GM12878 (cell line): ENCODE data around the gene DGLUCY. TPM values are rescaled to one million over a fixed set of nuclear protein-coding genes. Genes with fewer than 3 reads are reported as not detected.
A peak's percentile ranks its signal among the peaks of the same experiment; 100 is the strongest.
"Not testable (repeated sequence)": the region's sequence is repeated elsewhere in the genome, so short reads cannot be mapped to it uniquely, and the experiment has no call there.

Experiments
- ATAC-seq: fragments of 200-7000 bp; cut with Tn5 transposase; 3 replicates; pipeline ENCODE4 v1.9.1; 2020; ENCODE audit warnings: mild to moderate bottlenecking, moderate library complexity
- BruUV-seq: library from RNA; stranded (reverse); fragments of 400-500 nt; replicated peaks from 2 replicates; lab custom pipeline; 2021; lab: Mats Ljungman, UMichigan
- CTCF ChIA-PET: fragments of 300-600 bp; sonication (Branson Sonifier 250); formaldehyde crosslinking; extraction: SDS; loops from one replicate; lab custom pipeline; 2021; ENCODE audit warnings: inconsistent platforms; lab: Yijun Ruan, JAX
- POLR2A ChIA-PET: fragments of 350-600 bp; formaldehyde crosslinking; extraction: SDS; loops from one replicate; lab custom pipeline; 2021; ENCODE audit warnings: inconsistent platforms; lab: Charles Lee
- RAD21 ChIA-PET: fragments of 300-600 bp; sonication (Branson Sonifier 250); formaldehyde crosslinking; loops from one replicate; lab custom pipeline; 2023; ENCODE audit warnings: antibody characterized with exemption; ENCODE audit not compliant: unreplicated experiment; lab: Charles Lee
- SMC1A ChIA-PET: fragments of 300-600 bp; sonication (Branson Sonifier 250); formaldehyde crosslinking; loops from one replicate; lab custom pipeline; 2023; ENCODE audit not compliant: unreplicated experiment, uncharacterized antibody; lab: Charles Lee
- DNase-seq: peaks from one replicate; pipeline ENCODE4 v3.0.0-alpha.2; 2011; ENCODE audit warnings: low read depth, low spot score
- FAIRE-seq: peaks from 3 replicates; lab custom pipeline; 2011; peaks lifted over from hg19 to GRCh38; lab: Jason Lieb, UNC
- H2AFZ ChIP-seq: 2 replicates; pipeline ENCODE4 v1.6.0; 2011; ENCODE audit warnings: low read depth, low read length, control low read depth; ENCODE audit not compliant: control insufficient read depth
- H3K27ac ChIP-seq: 2 replicates; pipeline ENCODE4 v1.5.1; 2011; ENCODE audit warnings: control low read depth; ENCODE audit not compliant: control insufficient read depth, insufficient read depth
- H3K27me3 ChIP-seq, 2 experiments: replicated peaks in 1 of 2; 2 replicates each; pipeline versions ENCODE4 v1.6.0 to v1.6.1; 2011; ENCODE audit warnings: low read length in 1 of 2; ENCODE audit not compliant: control insufficient read depth in 2 of 2, insufficient read depth in 2 of 2
- H3K36me3 ChIP-seq, 2 experiments: 2 replicates each; pipeline ENCODE4 v1.5.1; 2011; ENCODE audit warnings: low read length in 1 of 2; ENCODE audit not compliant: control insufficient read depth in 2 of 2, insufficient read depth in 2 of 2
- H3K4me1 ChIP-seq: 2 replicates; pipeline ENCODE4 v1.6.1; 2011; ENCODE audit warnings: mild to moderate bottlenecking, low read length, moderate library complexity, mixed read lengths; ENCODE audit not compliant: control insufficient read depth, insufficient read depth
- H3K4me2 ChIP-seq: 2 replicates; pipeline ENCODE4 v1.6.0; 2011; ENCODE audit warnings: control low read depth; ENCODE audit not compliant: control insufficient read depth, insufficient read depth
- H3K4me3 ChIP-seq: fragments of 200-600 bp; sonication (generic); 2 replicates; pipeline ENCODE4 v1.5.1; 2016
- H3K79me2 ChIP-seq: 2 replicates; pipeline ENCODE4 v1.6.0; 2011; ENCODE audit warnings: low read length; ENCODE audit not compliant: control insufficient read depth, insufficient read depth
- H3K9ac ChIP-seq: 2 replicates; pipeline ENCODE4 v1.8.0; 2011; ENCODE audit warnings: low read length, control low read depth, mixed read lengths; ENCODE audit not compliant: control insufficient read depth, insufficient read depth
- H3K9me3 ChIP-seq: replicated peaks from 3 replicates; pipeline ENCODE4 v1.5.1; 2011; ENCODE audit warnings: mild to moderate bottlenecking, low read length; ENCODE audit not compliant: control insufficient read depth, insufficient read depth
- H4K20me1 ChIP-seq: 2 replicates; pipeline ENCODE4 v1.6.0; 2011; ENCODE audit not compliant: control insufficient read depth, insufficient read depth
- BCL3 ChIP-seq: IDR thresholded peaks from 2 replicates; pipeline ENCODE4 v1.6.1; 2011; ENCODE audit warnings: borderline replicate concordance, low read depth, mild to moderate bottlenecking, moderate library complexity, low read length; ENCODE audit not compliant: insufficient read depth, poor library complexity, severe bottlenecking
- CHD4 ChIP-seq: fragments of 200-600 bp; sonication (generic); IDR thresholded peaks from 2 replicates; pipeline ENCODE4 v1.6.1; 2016; ENCODE audit warnings: mild to moderate bottlenecking
- DPF2 ChIP-seq: fragments of 450-650 bp; IDR thresholded peaks from 2 replicates; pipeline ENCODE4 v1.6.1; 2017; ENCODE audit warnings: mild to moderate bottlenecking
- HCFC1 ChIP-seq: fragments of 150-350 bp; IDR thresholded peaks from 2 replicates; pipeline ENCODE4 v1.6.1; 2014; ENCODE audit warnings: low read length
- IRF3 ChIP-seq: fragments of 450-650 bp; IDR thresholded peaks from 2 replicates; pipeline ENCODE4 v1.6.1; 2014; ENCODE audit warnings: mild to moderate bottlenecking
- MLLT1 ChIP-seq: fragments of 450-650 bp; IDR thresholded peaks from 2 replicates; pipeline ENCODE4 v1.6.1; 2016; ENCODE audit warnings: mild to moderate bottlenecking
- MYC ChIP-seq: IDR thresholded peaks from 2 replicates; pipeline ENCODE4 v1.6.1; 2011; ENCODE audit warnings: mild to moderate bottlenecking, low read length, moderate library complexity, inconsistent platforms; ENCODE audit not compliant: insufficient read depth, insufficient replicate concordance, insufficient read length, severe bottlenecking
- PML ChIP-seq: IDR thresholded peaks from 2 replicates; pipeline ENCODE4 v1.6.1; 2012; ENCODE audit warnings: low read length, inconsistent platforms
- RB1 ChIP-seq: fragments of 450-650 bp; formaldehyde crosslinking; IDR thresholded peaks from 2 replicates; pipeline ENCODE4 v1.6.1; 2017; ENCODE audit warnings: mild to moderate bottlenecking, borderline replicate concordance
- SMAD5 ChIP-seq: IDR thresholded peaks from 2 replicates; pipeline ENCODE4 v1.6.1; 2016; ENCODE audit warnings: antibody characterized with exemption, low read depth
- WGBS: methylation state at CpG from one replicate; pipeline ENCODE4 v1.1.6; 2016; ENCODE audit warnings: low lambda C conversion rate; ENCODE audit not compliant: insufficient replicate concordance, insufficient coverage; ENCODE audit errors: missing lambda C conversion rate; 5-methylcytosine and 5-hydroxymethylcytosine counted together
- in situ Hi-C: fragments of 300-500 bp; cut with MboI; formaldehyde crosslinking; loops from 9 replicates; pipeline ENCODE4 v1.14.3; 2018; ENCODE audit warnings: mixed read lengths
- intact Hi-C: fragments of 100-400 bp; cut with micrococcal nuclease; formaldehyde crosslinking; loops from one replicate; pipeline ENCODE4 v1.14.2; 2022; ENCODE audit not compliant: unreplicated experiment
- polyA plus RNA-seq, 11 experiments: library from polyadenylated mRNA; depleted of rRNA in 4 of 11; unstranded in 6 of 11; stranded (reverse) in 5 of 11; fragments of >200 nt; fragmentation: Nextera tagmentation in 4 of 11; fragmentation: Illumina TruSeq in 1 of 11; extraction: Ambion mirVana in 4 of 11; extraction: Trizol in 1 of 11; gene quantifications; 1 replicate in 1 of 11; 2 replicates in 10 of 11; pipeline versions ENCODE4 v1.2.1 to v1.2.3, GENCODE V29; 2011 to 2016; ENCODE audit warnings: inconsistent platforms in 2 of 11, missing spikeins in 2 of 11, low read depth in 1 of 11
- total RNA-seq, 4 experiments: library from RNA; depleted of rRNA in 3 of 4; stranded (reverse); fragments of >200 nt in 3 of 4; fragmentation: Illumina TruSeq in 1 of 4; extraction: Trizol in 1 of 4; gene quantifications; 2 replicates each; pipeline versions ENCODE4 v1.2.1 to v1.2.3, GENCODE V29; 2013 to 2021

DGLUCY gene
- total and polyA plus RNA-seq, 10 of the 15 experiments (the other 5 are each of a cell fraction or from before 2014, with no cell fraction given), result 15.0 to 70.3 (median 55.1) TPM

- RAD21 ChIA-PET, result no interaction called here
- FAIRE-seq (no peak), DNase-seq (no peak)
- Histone ChIP-seq H3K79me2 (peaks cover 36% of the 10 kb centered on the region), H4K20me1 (no peaks in the 10 kb centered on the region; the same call in 1 of the 2 replicates)
- intact Hi-C loops, result no loop called here
- BruUV-seq, result TSS peak; percentile 11
- TF ChIP-seq RB1 (no peak), IRF3 (no peak), HCFC1 (no peak), PML (no peak), MYC (no peak), SMAD5 (no peak), BCL3 (no peak), CHD4 (no peak), DPF2 (no peak), MLLT1 (no peak)
- TF ChIP-seq, all 136 proteins: peak for 0
- no peak overlapping the region for H3K27ac ChIP-seq
- H3K4me1 ChIP-seq, result peaks cover 12% of the 10 kb centered on the region
- no peaks in the 10 kb centered on the region for H3K27me3 ChIP-seq
- no peak overlapping the region for H2AFZ ChIP-seq
- 89% methylated on average over 8 of the region's 8 CpGs for WGBS
- ChIA-PET SMC1A (interaction anchor here (1.4 kb wide), 1 partner anchor 63 kb away, joined by 3 read pairs; the partner anchor contains the start of gene RPS6KA5), CTCF (no interaction called here), POLR2A (interaction anchor here (0.6 to 1.1 kb wide), 2 partner anchors 8 to 672 kb away, joined by 3 to 5 read pairs; no protein-coding TSS in a partner anchor)
- in situ Hi-C loops, result no loop called here
- no peak for ATAC-seq
- H3K36me3 ChIP-seq, result peaks cover 5 to 9% of the 10 kb centered on the region in 2 experiments; a peak in 3 of 4 replicates
- H3K9ac ChIP-seq, result no peak overlapping the region
- H3K4me3 ChIP-seq, result no peak overlapping the region
- H3K4me2 ChIP-seq, result no peak overlapping the region
- H3K9me3 ChIP-seq, result peaks cover 5% of the 10 kb centered on the region; the same call in 1 of the 3 replicates
Measured at GRCh38 chr14:91123201-91123600, 9.3 kb downstream of the DGLUCY start.

GRCh38 chr14:91124406-91125270 is 10.8 kb downstream of the DGLUCY start:
- peak; percentile 15; the same call in 2 of the 3 replicates for ATAC-seq
- H3K27me3 ChIP-seq, intact Hi-C loops, RAD21 ChIA-PET, H3K27ac ChIP-seq, H4K20me1 ChIP-seq, H3K4me3 ChIP-seq, H3K9me3 ChIP-seq, DNase-seq, H2AFZ ChIP-seq, H3K36me3 ChIP-seq, FAIRE-seq, BruUV-seq: not testable (repeated sequence)
- ChIA-PET SMC1A (interaction anchor here (0.7 to 1.4 kb wide), 3 partner anchors 9 to 108 kb away, joined by 3 read pairs; partner anchors contain the start of gene RPS6KA5), POLR2A (interaction anchor here (1.3 kb wide), 1 partner anchor 9 kb away, joined by 8 read pairs; no protein-coding TSS in a partner anchor), CTCF (interaction anchor here (0.5 to 1.0 kb wide), 2 partner anchors 14 to 1350 kb away, joined by 3 to 4 read pairs; no protein-coding TSS in a partner anchor)
- H3K9ac ChIP-seq, result peak overlapping the region; percentile 36; the same call in 1 of the 2 replicates
- in situ Hi-C loops, result loop anchor here (5.0 kb wide), 1 partner anchor 217 kb away; no protein-coding TSS in a partner anchor
- peak overlapping the region; percentile 44; the same call in 1 of the 2 replicates for H3K4me2 ChIP-seq
- 94% methylated on average over 5 of the region's 5 CpGs for WGBS
- peaks cover 24% of the 10 kb centered on the region for H3K79me2 ChIP-seq
- peaks cover 11% of the 10 kb centered on the region for H3K4me1 ChIP-seq
